Left hindlimb (tissue), 1 donor: ENCODE data around the gene RAB40C.

ENCODE experiments used
- DNase-seq: peaks from one replicate; pipeline ENCODE4 v3.0.0-alpha.2; 2018

RAB40C gene

GRCh38 chr16:619476-620100, 29.7 kb downstream of the RAB40C start:
- DNase-seq, result no peak

- DNase-seq, result no peak
These were observed 31.0 kb downstream of the RAB40C start for GRCh38 chr16:620700-621525.

- no peak for DNase-seq
These were observed 31.8 kb downstream of the RAB40C start for GRCh38 chr16:621526-622105.

GRCh38 chr16:622920-623280, 33.0 kb downstream of the RAB40C start:
- no peak for DNase-seq

- no peak for DNase-seq
These were observed 34.7 kb downstream of the RAB40C start for GRCh38 chr16:624526-625070.

GRCh38 chr16:625117-625976, 35.5 kb downstream of the RAB40C start:
- no peak for DNase-seq

- no peak for DNase-seq
These were observed 36.3 kb downstream of the RAB40C start for GRCh38 chr16:625977-626765.

GRCh38 chr16:626787-627453, 37.1 kb downstream of the RAB40C start:
- DNase-seq, result no peak

GRCh38 chr16:627454-628239, 37.8 kb downstream of the RAB40C start:
- DNase-seq, result no peak

- no peak for DNase-seq
These were observed 38.6 kb downstream of the RAB40C start for GRCh38 chr16:628321-629061.

GRCh38 chr16:629185-629832, 39.4 kb downstream of the RAB40C start:
- DNase-seq, result no peak

GRCh38 chr16:629833-630248, 40.0 kb downstream of the RAB40C start:
- no peak for DNase-seq

- DNase-seq, result no peak
These were observed 40.5 kb downstream of the RAB40C start for GRCh38 chr16:630249-630814.

- no peak for DNase-seq
These were observed 41.0 kb downstream of the RAB40C start, which contains the start of gene WFIKKN1 for GRCh38 chr16:630815-631405. TSS of gene WFIKKN1 (plus strand) at chr16:630985. CDS start at chr16:631254, 269 bp downstream.

GRCh38 chr16:631808-632358, 42.0 kb downstream of the RAB40C start:
- DNase-seq, result no peak

- no peak for DNase-seq
These were observed 42.8 kb downstream of the RAB40C start for GRCh38 chr16:632486-633335.
